Measurements from ENCODE around the gene NKAIN4.

GRCh38 chr20:63282946-63283345, 28.7 kb upstream of the NKAIN4 start:
- no peak for TF ChIP-seq CTCF (IDR thresholded peaks at IDR 0.05)
- no peak for TF ChIP-seq POLR2A (IDR thresholded peaks at IDR 0.05)
